Mesendoderm (in vitro differentiated cells): ENCODE measurements around the gene POM121L2.
A peak's percentile ranks its signal among the peaks of the same experiment; 100 is the strongest.

Experiments
- DNase-seq: peaks from one replicate; pipeline ENCODE4 v3.0.0; 2013
- H2AK5ac ChIP-seq: 2 replicates; pipeline ENCODE4 v1.6.1; 2013; ENCODE audit warnings: low read length, inconsistent platforms
- H2BK120ac ChIP-seq: 2 replicates; pipeline ENCODE4 v1.6.1; 2013; ENCODE audit warnings: low read depth, mild to moderate bottlenecking, low read length, moderate library complexity, mixed read lengths
- H2BK15ac ChIP-seq: replicated peaks from 2 replicates; pipeline ENCODE4 v1.6.1; 2013; ENCODE audit warnings: low read depth, mild to moderate bottlenecking, moderate library complexity
- H2BK5ac ChIP-seq: 2 replicates; pipeline ENCODE4 v1.6.1; 2013; ENCODE audit warnings: low read length, inconsistent platforms
- H3K18ac ChIP-seq: 2 replicates; pipeline ENCODE4 v1.6.1; 2013; ENCODE audit warnings: mild to moderate bottlenecking, low read length, mixed read lengths
- H3K23ac ChIP-seq: one replicate; pipeline ENCODE4 v1.6.1; 2013; ENCODE audit warnings: low read length
- H3K27ac ChIP-seq: 2 replicates; pipeline ENCODE4 v1.5.1; 2013; ENCODE audit warnings: low read depth, mild to moderate bottlenecking, inconsistent platforms, low read length, moderate library complexity
- H3K27me3 ChIP-seq: 2 replicates; pipeline ENCODE4 v1.6.1; 2013; ENCODE audit warnings: low read length, control low read depth, mild to moderate bottlenecking, inconsistent platforms; ENCODE audit not compliant: insufficient read depth, poor library complexity
- H3K36me3 ChIP-seq: 2 replicates; pipeline ENCODE4 v1.6.1; 2013; ENCODE audit warnings: low read length, inconsistent platforms; ENCODE audit not compliant: control insufficient read depth, insufficient read depth
- H3K4ac ChIP-seq: one replicate; pipeline ENCODE4 v1.6.1; 2013; ENCODE audit warnings: low read depth, mild to moderate bottlenecking, low read length, moderate library complexity
- H3K4me1 ChIP-seq: 2 replicates; pipeline ENCODE4 v1.6.1; 2013; ENCODE audit warnings: low read depth, low read length, inconsistent platforms; ENCODE audit not compliant: control insufficient read depth
- H3K4me2 ChIP-seq: 2 replicates; pipeline ENCODE4 v1.6.1; 2013; ENCODE audit warnings: low read length
- H3K4me3 ChIP-seq: 2 replicates; pipeline ENCODE4 v1.5.1; 2013; ENCODE audit warnings: mild to moderate bottlenecking, low read length
- H3K56ac ChIP-seq: one replicate; pipeline ENCODE4 v1.6.1; 2013; ENCODE audit warnings: low read length
- H3K79me1 ChIP-seq: 2 replicates; pipeline ENCODE4 v1.6.1; 2013; ENCODE audit warnings: low read length, inconsistent platforms
- H3K79me2 ChIP-seq: 2 replicates; pipeline ENCODE4 v1.6.1; 2013; ENCODE audit warnings: mild to moderate bottlenecking, low read length; ENCODE audit not compliant: control insufficient read depth, insufficient read depth
- H3K9ac ChIP-seq: 2 replicates; pipeline ENCODE4 v1.6.1; 2013; ENCODE audit warnings: low read length, inconsistent platforms
- H4K5ac ChIP-seq: one replicate; pipeline ENCODE4 v1.6.1; 2013; ENCODE audit warnings: low read length
- H4K8ac ChIP-seq: one replicate; pipeline ENCODE4 v1.6.1; 2013; ENCODE audit warnings: low read depth, mild to moderate bottlenecking, control low read depth, low read length, moderate library complexity
- whole genome bisulfite sequencing: extraction: QIAGEN DNeasy Blood & Tissue Kit; methylation state at CpG from one replicate; pipeline ENCODE4 v1.1.7; 2013; ENCODE audit warnings: low lambda C conversion rate, missing lambda C conversion rate; ENCODE audit not compliant: insufficient coverage; ENCODE audit errors: extremely low coverage; 5-methylcytosine and 5-hydroxymethylcytosine counted together

POM121L2 gene

GRCh38 chr6:27333642-27334040 is 21.6 kb upstream of the POM121L2 start:
- Histone ChIP-seq H3K23ac (no peak overlapping the region), H3K18ac (no peak overlapping the region), H3K4ac (no peak overlapping the region), H3K9ac (peak overlapping the region; percentile 76), H4K5ac (no peak overlapping the region), H4K8ac (no peak overlapping the region), H3K56ac (no peak overlapping the region), H3K27ac (no peak overlapping the region), H3K79me1 (no peaks in the 10 kb centered on the region), H3K27me3 (no peaks in the 10 kb centered on the region), H3K4me1 (no peaks in the 10 kb centered on the region), H3K79me2 (no peaks in the 10 kb centered on the region), H2BK15ac (no peak overlapping the region), H2BK120ac (no peak overlapping the region), H2AK5ac (no peak overlapping the region), H3K36me3 (no peaks in the 10 kb centered on the region), H3K4me3 (peak overlapping the region; percentile 90), H2BK5ac (no peak overlapping the region), H3K4me2 (no peak overlapping the region)
- DNase-seq: peak; percentile 22
- 100% methylated on average over 3 of the region's 3 CpGs for WGBS

- no CpG with 5 or more reads among the region's 32 CpGs for WGBS
- Histone ChIP-seq H4K8ac (no peak overlapping the region), H2AK5ac (no peak overlapping the region), H3K36me3 (no peaks in the 10 kb centered on the region), H3K4me1 (no peaks in the 10 kb centered on the region), H4K5ac (no peak overlapping the region), H3K27ac (no peak overlapping the region), H2BK15ac (no peak overlapping the region), H3K23ac (no peak overlapping the region), H3K4me3 (peak overlapping the region; percentile 90), H3K18ac (no peak overlapping the region), H3K9ac (peak overlapping the region; percentile 76), H2BK120ac (no peak overlapping the region), H3K79me2 (no peaks in the 10 kb centered on the region), H3K4ac (no peak overlapping the region), H3K56ac (peak overlapping the region; percentile 90), H2BK5ac (no peak overlapping the region), H3K79me1 (no peaks in the 10 kb centered on the region), H3K27me3 (no peaks in the 10 kb centered on the region), H3K4me2 (peak overlapping the region; percentile 56)
- DNase-seq: peak; percentile 87
Measured at GRCh38 chr6:27332692-27333641, 20.9 kb upstream of the POM121L2 start.

DNA sequence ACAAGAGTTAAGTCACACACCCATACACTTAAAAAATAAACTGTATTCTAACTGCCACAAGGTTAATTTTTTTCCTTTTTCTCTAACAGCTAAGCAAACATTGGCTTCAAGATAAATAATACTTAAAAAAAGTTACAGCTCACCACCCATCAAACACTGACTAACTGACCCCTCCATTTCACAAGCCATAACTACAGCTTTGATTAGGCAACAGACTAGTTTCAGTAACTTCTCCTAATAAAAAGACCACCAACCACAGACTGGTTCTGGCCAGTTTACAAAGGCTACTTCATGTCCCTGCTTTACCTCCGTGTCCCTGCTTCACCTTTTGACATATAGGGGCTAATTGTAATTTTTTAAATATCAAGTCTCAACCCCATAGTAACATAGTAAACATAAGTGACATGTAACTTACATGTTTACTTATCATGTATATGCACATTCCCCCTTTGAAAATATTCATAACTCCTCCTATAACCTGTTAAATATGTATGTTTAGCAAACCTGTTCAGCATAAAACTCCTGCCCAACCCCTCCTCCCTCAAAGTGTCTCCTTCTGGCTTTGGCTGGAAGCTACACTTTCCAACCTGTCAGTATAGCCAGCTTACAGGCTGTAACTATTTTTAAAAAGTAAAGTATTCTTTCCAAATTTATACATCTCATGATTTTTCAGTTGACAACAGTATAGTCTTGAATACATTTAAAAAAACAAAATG is 15.1 kb upstream of the POM121L2 start:
- no peak overlapping the region for H3K4ac ChIP-seq
- no peak overlapping the region for H3K23ac ChIP-seq
- H3K4me2 ChIP-seq: no peak overlapping the region
- H3K79me2 ChIP-seq: no peaks in the 10 kb centered on the region
- no peak overlapping the region for H3K9ac ChIP-seq
- H2AK5ac ChIP-seq: no peak overlapping the region
- no peak overlapping the region for H3K18ac ChIP-seq
- H2BK15ac ChIP-seq: no peak overlapping the region
- H2BK5ac ChIP-seq: no peak overlapping the region
- H3K27me3 ChIP-seq: no peaks in the 10 kb centered on the region
- no peak overlapping the region for H3K27ac ChIP-seq
- no peak overlapping the region for H2BK120ac ChIP-seq
- no peaks in the 10 kb centered on the region for H3K79me1 ChIP-seq
- no CpG with 5 or more reads among the region's 1 CpG for WGBS
- no peak overlapping the region for H3K56ac ChIP-seq
- no peak overlapping the region for H4K8ac ChIP-seq
- no peak overlapping the region for H3K4me3 ChIP-seq
- no peak for DNase-seq
- H3K4me1 ChIP-seq: no peaks in the 10 kb centered on the region
- no peak overlapping the region for H4K5ac ChIP-seq
- no peaks in the 10 kb centered on the region for H3K36me3 ChIP-seq

- no peaks in the 10 kb centered on the region for H3K36me3 ChIP-seq
Measured at GRCh38 chr6:27321901-27322300, 9.8 kb upstream of the POM121L2 start.

DNA sequence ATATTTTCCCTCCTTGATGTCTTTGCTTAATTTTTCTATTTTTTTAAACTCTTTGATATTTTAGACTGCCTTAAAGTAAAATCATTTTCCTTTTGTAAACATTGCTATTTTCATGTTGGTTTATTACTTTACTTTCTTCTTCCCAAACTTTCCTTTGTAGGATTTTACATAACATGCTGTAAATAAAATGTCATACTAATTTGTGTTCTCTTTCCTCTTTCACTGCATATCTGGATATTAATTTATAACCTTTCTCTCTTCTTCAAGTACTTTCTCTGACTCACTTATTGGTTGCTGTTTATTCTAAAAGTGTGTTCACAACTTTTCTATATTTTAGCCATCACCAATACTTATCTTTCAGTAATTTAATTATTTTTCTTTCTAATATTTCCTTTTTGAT is 9.3 kb upstream of the POM121L2 start:
- Histone ChIP-seq H3K79me1 (no peaks in the 10 kb centered on the region), H3K36me3 (no peaks in the 10 kb centered on the region), H2BK5ac (no peak overlapping the region), H3K23ac (no peak overlapping the region), H3K27ac (no peak overlapping the region), H2BK120ac (no peak overlapping the region), H3K9ac (no peak overlapping the region), H3K4me1 (no peaks in the 10 kb centered on the region), H2AK5ac (no peak overlapping the region), H3K27me3 (no peaks in the 10 kb centered on the region), H4K5ac (no peak overlapping the region), H3K4ac (no peak overlapping the region), H2BK15ac (no peak overlapping the region), H3K18ac (no peak overlapping the region), H3K79me2 (no peaks in the 10 kb centered on the region), H3K4me3 (no peak overlapping the region), H4K8ac (no peak overlapping the region), H3K4me2 (no peak overlapping the region), H3K56ac (no peak overlapping the region)
- no peak for DNase-seq

More at GRCh38 chr6:27321901-27322300, 9.8 kb upstream of the POM121L2 start:
- no peak overlapping the region for H3K4ac ChIP-seq
- no peaks in the 10 kb centered on the region for H3K4me1 ChIP-seq
- no peak overlapping the region for H3K56ac ChIP-seq
- no peak overlapping the region for H4K8ac ChIP-seq
- no peak overlapping the region for H3K23ac ChIP-seq
- no peak overlapping the region for H2BK120ac ChIP-seq
- no peak overlapping the region for H3K9ac ChIP-seq
- H3K18ac ChIP-seq: no peak overlapping the region
- no peak overlapping the region for H4K5ac ChIP-seq
- H3K4me2 ChIP-seq: no peak overlapping the region
- no peak for DNase-seq
- no peaks in the 10 kb centered on the region for H3K79me1 ChIP-seq
- H3K27me3 ChIP-seq: no peaks in the 10 kb centered on the region
- no peak overlapping the region for H3K27ac ChIP-seq
- H2BK5ac ChIP-seq: no peak overlapping the region
- no peaks in the 10 kb centered on the region for H3K79me2 ChIP-seq
- H3K4me3 ChIP-seq: no peak overlapping the region
- WGBS: no CpG with 5 or more reads among the region's 4 CpGs
- H2AK5ac ChIP-seq: no peak overlapping the region
- H2BK15ac ChIP-seq: no peak overlapping the region
